Liver (tissue), 9 donors: ENCODE results near the gene GSX2. TPM values are rescaled to one million over a fixed set of nuclear protein-coding genes. Genes with fewer than 3 reads are reported as not detected.

Source experiments
- DNase-seq: peaks from one replicate; pipeline ENCODE4 v3.0.0-alpha.2; 2017; ENCODE audit warnings: low spot score
- H3K27ac ChIP-seq, 2 donors: one replicate each; pipeline ENCODE4 v1.7.0; 2013; ENCODE audit warnings: inconsistent platforms in 2 of 2, low read length in 2 of 2, control low read depth in 1 of 2, low read depth in 1 of 2, mild to moderate bottlenecking in 1 of 2
- H3K27me3 ChIP-seq, 4 donors: one replicate each; pipeline versions ENCODE4 v1.6.1 to v1.7.0; 2013; ENCODE audit warnings: low read length in 3 of 4, inconsistent platforms in 1 of 4, mild to moderate bottlenecking in 1 of 4, moderate library complexity in 1 of 4; ENCODE audit not compliant: control insufficient read depth in 4 of 4, insufficient read depth in 4 of 4
- H3K36me3 ChIP-seq, 4 donors: one replicate each; pipeline versions ENCODE4 v1.6.1 to v1.7.0; 2013; ENCODE audit warnings: low read length in 3 of 4, mild to moderate bottlenecking in 3 of 4, low read depth in 1 of 4, moderate library complexity in 1 of 4; ENCODE audit not compliant: control insufficient read depth in 4 of 4, insufficient read depth in 3 of 4
- H3K4me1 ChIP-seq, 4 donors: one replicate each; pipeline versions ENCODE4 v1.6.1 to v1.7.0; 2013; ENCODE audit warnings: low read length in 3 of 4, mild to moderate bottlenecking in 3 of 4, moderate library complexity in 1 of 4; ENCODE audit not compliant: control insufficient read depth in 4 of 4, insufficient read depth in 4 of 4
- H3K4me3 ChIP-seq, 3 donors: one replicate each; pipeline versions ENCODE4 v1.6.1 to v1.7.0; 2013; ENCODE audit warnings: low read length in 3 of 3, control low read depth in 1 of 3, low read depth in 1 of 3, mild to moderate bottlenecking in 1 of 3
- H3K9ac ChIP-seq, 2 donors: one replicate each; pipeline ENCODE4 v1.7.0; 2013; ENCODE audit warnings: low read length in 2 of 2, mild to moderate bottlenecking in 2 of 2, moderate library complexity in 2 of 2, control low read depth in 1 of 2, low read depth in 1 of 2
- H3K9me3 ChIP-seq, 4 donors: one replicate each; pipeline versions ENCODE4 v1.6.1 to v1.7.0; 2013; ENCODE audit warnings: low read length in 3 of 4; ENCODE audit not compliant: control insufficient read depth in 4 of 4
- ATF3 ChIP-seq: IDR thresholded peaks from 2 replicates; pipeline ENCODE4 v1.6.1; 2016; ENCODE audit warnings: antibody characterized with exemption
- CTCF ChIP-seq: fragments of 150-350 bp; IDR thresholded peaks from 2 replicates; pipeline ENCODE4 v1.5.1; 2017; ENCODE audit warnings: improper control_type of control experiment, low read depth, low read length; ENCODE audit not compliant: missing input control
- EGR1 ChIP-seq, 2 donors: IDR thresholded peaks; 2 replicates each; pipeline ENCODE4 v1.6.1; 2016 to 2018; ENCODE audit warnings: antibody characterized with exemption in 2 of 2, low read depth in 2 of 2
- FOXA1 ChIP-seq: IDR thresholded peaks from 2 replicates; pipeline ENCODE4 v1.6.1; 2016; ENCODE audit warnings: antibody characterized with exemption
- FOXA2 ChIP-seq: IDR thresholded peaks from 2 replicates; pipeline ENCODE4 v1.6.1; 2016; ENCODE audit warnings: antibody characterized with exemption
- GABPA ChIP-seq, 2 donors: IDR thresholded peaks in 1 of 2; conservative IDR thresholded peaks in 1 of 2; 2 replicates each; pipeline ENCODE4 v1.6.1; 2016; ENCODE audit warnings: antibody characterized with exemption in 2 of 2, mild to moderate bottlenecking in 1 of 2, moderate library complexity in 1 of 2
- HNF4A ChIP-seq, 2 donors: conservative IDR thresholded peaks; 2 replicates each; pipeline ENCODE4 v1.6.1; 2016; ENCODE audit warnings: antibody characterized with exemption in 2 of 2, mild to moderate bottlenecking in 2 of 2
- HNF4G ChIP-seq: IDR thresholded peaks from 2 replicates; pipeline ENCODE4 v1.6.1; 2016; ENCODE audit warnings: antibody characterized with exemption
- JUND ChIP-seq, 2 donors: IDR thresholded peaks; 2 replicates each; pipeline ENCODE4 v1.6.1; 2016; ENCODE audit warnings: antibody characterized with exemption in 2 of 2
- MAX ChIP-seq: IDR thresholded peaks from 2 replicates; pipeline ENCODE4 v1.6.1; 2016; ENCODE audit warnings: antibody characterized with exemption
- NR2F2 ChIP-seq: IDR thresholded peaks from 2 replicates; pipeline ENCODE4 v1.6.1; 2016; ENCODE audit warnings: antibody characterized with exemption
- RAD21 ChIP-seq, 2 donors: IDR thresholded peaks; 2 replicates each; pipeline ENCODE4 v1.6.1; 2016; ENCODE audit warnings: antibody characterized with exemption in 2 of 2, mild to moderate bottlenecking in 2 of 2
- REST ChIP-seq: IDR thresholded peaks from 2 replicates; pipeline ENCODE4 v1.6.1; 2016; ENCODE audit warnings: antibody characterized with exemption, mild to moderate bottlenecking
- RXRA ChIP-seq, 2 donors: IDR thresholded peaks; 2 replicates each; pipeline ENCODE4 v1.6.1; 2017 to 2018; ENCODE audit warnings: antibody characterized with exemption in 2 of 2, mild to moderate bottlenecking in 1 of 2
- SP1 ChIP-seq: IDR thresholded peaks from 2 replicates; pipeline ENCODE4 v1.6.1; 2018; ENCODE audit warnings: antibody characterized with exemption, mild to moderate bottlenecking
- TAF1 ChIP-seq: conservative IDR thresholded peaks from 2 replicates; pipeline ENCODE4 v1.6.1; 2016; ENCODE audit warnings: antibody characterized with exemption, mild to moderate bottlenecking
- YY1 ChIP-seq: IDR thresholded peaks from 2 replicates; pipeline ENCODE4 v1.6.1; 2016; ENCODE audit warnings: antibody characterized with exemption, mild to moderate bottlenecking
- ZBTB33 ChIP-seq: IDR thresholded peaks from 2 replicates; pipeline ENCODE4 v1.6.1; 2016; ENCODE audit warnings: antibody characterized with exemption
- WGBS: extraction: QIAGEN DNeasy Blood & Tissue Kit; methylation state at CpG from one replicate; pipeline ENCODE4 v1.1.7; 2013; 5-methylcytosine and 5-hydroxymethylcytosine counted together
- polyA plus RNA-seq, 2 donors: library from polyadenylated mRNA; stranded (reverse) in 1 of 2; unstranded in 1 of 2; fragments of 200-250 nt in 1 of 2; fragments of >200 nt in 1 of 2; fragmentation: Nextera tagmentation in 1 of 2; extraction: Ambion mirVana in 1 of 2; gene quantifications; one replicate each; pipeline versions ENCODE4 v1.2.1 to v1.2.3, GENCODE V29; 2013 to 2015
- total RNA-seq, 2 donors: library from RNA; depleted of rRNA; stranded (reverse); fragments of >200 nt; gene quantifications; one replicate each; pipeline ENCODE4 v1.2.3, GENCODE V29; 2014
- donor health status: healthy.
- donor health status: healthy.
- donor health status: healthy.
- donor health status: healthy.
- donor health status: healthy.

GSX2 gene
- total and polyA plus RNA-seq, 4 donors, result not detected

GRCh38 chr4:54090804-54091623 lies 8.9 kb upstream of the GSX2 start:
- 9% methylated on average over 27 of the region's 27 CpGs for WGBS
- Histone ChIP-seq H3K36me3 (no peaks in the 10 kb centered on the region), H3K27me3 (no peaks in the 10 kb centered on the region), H3K9ac (peak overlapping the region; percentile 67 to 86), H3K9me3 (no peaks in the 10 kb centered on the region), H3K4me3 (peak overlapping the region; percentile 49 to 59 (median 52)), H3K4me1 (peaks cover 0 to 26% (median 11%) of the 10 kb centered on the region in 4 donors), H3K27ac (peak overlapping the region; percentile 82 to 95)
- TF ChIP-seq SP1, result peak; percentile 50
- peak; percentile 68 for TF ChIP-seq YY1
- TF ChIP-seq RAD21 (IDR thresholded peaks at IDR 0.05), result no peak
- TF ChIP-seq GABPA (IDR thresholded peaks at IDR 0.05 in 1 of 2, conservative IDR thresholded peaks at IDR 0.05 in 1 of 2), result no peak
- no peak for TF ChIP-seq NR2F2
- TF ChIP-seq HNF4A (conservative IDR thresholded peaks at IDR 0.05), result no peak
- peak; percentile 78 to 87 for TF ChIP-seq EGR1 (IDR thresholded peaks at IDR 0.05; ENCODE audit: low read depth in 2 of 2)
- peak; percentile 20 to 41 for TF ChIP-seq RXRA (IDR thresholded peaks at IDR 0.05)
- peak; percentile 42 for TF ChIP-seq ZBTB33
- DNase-seq, result no peak

DNA sequence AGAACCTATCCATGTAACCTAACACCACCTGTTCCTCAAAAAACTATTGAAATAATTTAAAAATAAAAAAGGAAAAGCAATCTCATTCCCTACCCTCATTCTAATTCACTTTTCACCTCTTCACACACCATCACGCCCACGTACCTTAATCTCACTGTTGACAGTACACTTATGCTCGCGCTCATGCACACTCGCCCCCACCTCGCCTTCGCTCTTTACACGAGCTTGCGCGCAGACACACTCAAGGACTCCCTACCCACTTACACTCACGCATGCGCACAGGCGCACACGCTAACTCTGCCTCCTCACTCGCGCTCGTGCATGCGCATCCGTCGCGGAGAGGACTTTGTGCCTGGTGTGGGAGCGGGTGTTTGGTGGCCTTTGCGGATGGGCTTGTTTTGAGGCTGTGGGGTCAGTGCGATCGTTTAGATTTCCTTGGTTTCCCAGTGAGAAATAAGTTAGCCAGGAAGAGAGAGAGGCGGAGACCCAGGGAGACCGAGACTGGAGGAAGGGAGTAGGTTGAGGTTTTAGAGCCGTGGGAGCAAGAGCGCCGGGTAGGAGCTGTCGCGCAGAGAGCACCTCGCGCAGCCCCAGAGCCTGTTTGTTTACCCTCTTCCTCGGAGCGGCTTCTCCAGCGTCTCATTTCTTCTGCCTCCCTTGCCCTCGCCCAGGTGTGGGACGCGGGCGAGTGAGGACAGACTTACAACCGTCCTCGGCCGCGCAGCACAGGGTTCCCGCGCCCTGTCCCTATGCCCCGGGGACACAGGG lies 8.1 kb upstream of the GSX2 start:
- H3K4me1 ChIP-seq, result peaks cover 0 to 26% (median 11%) of the 10 kb centered on the region in 4 donors
- H3K27ac ChIP-seq, result peak overlapping the region; percentile 82 to 95
- TF ChIP-seq TAF1 (peak; percentile 60), NR2F2 (no peak), RXRA (IDR thresholded peaks at IDR 0.05) (peak in 1 of 2 donors; percentile 23), EGR1 (IDR thresholded peaks at IDR 0.05; ENCODE audit: low read depth in 2 of 2) (no peak), ATF3 (no peak), MAX (peak; percentile 48), FOXA2 (no peak), ZBTB33 (peak; percentile 47), JUND (IDR thresholded peaks at IDR 0.05) (no peak), CTCF (no peak), SP1 (peak; percentile 57), RAD21 (IDR thresholded peaks at IDR 0.05) (peak; percentile 5 to 36), REST (no peak), FOXA1 (no peak), YY1 (no peak), HNF4A (conservative IDR thresholded peaks at IDR 0.05) (peak; percentile 44 to 49), GABPA (IDR thresholded peaks at IDR 0.05 in 1 of 2, conservative IDR thresholded peaks at IDR 0.05 in 1 of 2) (no peak), HNF4G (peak; percentile 7)
- H3K27me3 ChIP-seq, result peaks cover 0 to 3% (median 0%) of the 10 kb centered on the region in 4 donors
- H3K9me3 ChIP-seq, result no peaks in the 10 kb centered on the region
- under 1% methylated on average over 48 of the region's 48 CpGs for WGBS
- H3K36me3 ChIP-seq, result no peaks in the 10 kb centered on the region
- DNase-seq, result peak; percentile 54
- H3K9ac ChIP-seq, result peak overlapping the region; percentile 67 to 86
- H3K4me3 ChIP-seq, result peak overlapping the region; percentile 49 to 59 (median 52)
